Pons (tissue), 1 donor: ENCODE results near the gene PHEX.

ENCODE experiments used
- DNase-seq: peaks from one replicate; pipeline ENCODE4 v3.0.0-alpha.2; 2016; ENCODE audit warnings: low spot score

Gene PHEX

DNA sequence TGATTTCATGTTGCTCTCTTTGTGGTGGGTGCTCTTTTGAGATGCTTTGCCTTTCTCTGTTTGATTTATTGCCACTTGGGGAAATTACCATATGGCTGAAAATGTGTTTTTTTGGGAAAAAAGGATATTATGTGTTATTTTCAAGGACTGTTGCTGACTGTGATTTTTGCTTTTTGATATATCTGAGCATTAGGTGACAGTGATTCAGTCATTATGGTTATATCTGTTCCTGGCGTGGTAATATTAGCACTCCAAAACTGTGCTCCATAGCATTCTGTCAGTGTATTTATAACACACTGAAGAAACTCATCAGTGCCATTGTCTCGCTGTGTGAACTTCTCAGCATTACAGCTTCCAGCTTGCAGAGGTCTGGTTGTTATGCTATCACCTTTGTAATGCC is 73.8 kb downstream of the PHEX start:
- DNase-seq = no peak

DNA sequence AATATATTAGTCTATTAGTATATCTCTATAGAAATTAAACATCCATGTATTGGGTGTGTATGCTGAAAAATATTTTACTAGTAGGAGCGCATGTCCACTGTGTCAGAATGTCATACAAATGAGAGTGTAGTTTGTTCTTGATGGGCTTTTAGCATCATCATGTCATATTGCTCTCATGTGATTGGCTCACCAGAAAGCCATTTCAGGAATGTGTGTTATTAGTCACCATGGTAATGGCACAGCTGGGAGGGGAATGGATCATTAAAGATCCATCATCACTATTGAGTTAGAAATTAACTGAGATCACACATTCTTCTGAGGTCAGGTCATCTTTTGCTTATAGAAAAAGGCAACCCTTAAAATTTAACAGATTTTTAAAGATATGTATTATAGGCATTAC is 77.3 kb downstream of the PHEX start:
- DNase-seq = no peak

DNA sequence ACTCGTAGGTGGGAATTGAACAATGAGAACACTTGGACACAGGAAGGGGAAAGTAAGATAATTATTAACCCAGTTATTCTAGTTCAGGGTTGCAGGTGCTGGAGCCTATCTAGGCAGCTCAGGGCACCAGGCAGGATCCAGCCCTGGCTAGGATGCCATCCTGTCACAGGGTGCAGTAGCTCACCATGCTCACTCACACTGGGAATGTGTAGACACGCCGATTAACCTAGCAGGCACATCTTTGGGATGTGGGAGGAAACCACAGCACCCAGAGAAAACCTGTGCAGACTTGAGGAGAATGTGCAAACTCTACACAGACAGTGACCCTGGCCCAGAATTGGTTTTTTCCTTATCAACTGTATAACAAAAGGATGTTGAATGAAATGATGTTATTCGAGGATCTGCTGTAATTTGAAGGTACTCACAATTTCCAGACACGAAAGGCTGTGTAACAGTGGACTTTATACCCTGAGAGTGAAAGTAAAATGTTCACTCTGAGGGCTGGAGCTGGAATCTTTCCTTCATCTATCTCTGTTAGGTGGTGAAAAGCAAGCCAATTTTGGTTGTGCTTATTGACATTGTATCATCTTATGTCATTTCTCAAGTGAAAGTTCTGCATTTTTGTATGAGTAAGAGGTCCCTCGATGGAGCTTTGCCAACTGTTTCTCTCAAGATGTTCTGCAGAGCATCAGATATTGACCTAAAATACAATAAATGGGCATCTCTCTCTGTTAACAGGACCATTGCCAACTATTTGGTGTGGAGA is 78.8 kb downstream of the PHEX start:
- no peak for DNase-seq

DNA sequence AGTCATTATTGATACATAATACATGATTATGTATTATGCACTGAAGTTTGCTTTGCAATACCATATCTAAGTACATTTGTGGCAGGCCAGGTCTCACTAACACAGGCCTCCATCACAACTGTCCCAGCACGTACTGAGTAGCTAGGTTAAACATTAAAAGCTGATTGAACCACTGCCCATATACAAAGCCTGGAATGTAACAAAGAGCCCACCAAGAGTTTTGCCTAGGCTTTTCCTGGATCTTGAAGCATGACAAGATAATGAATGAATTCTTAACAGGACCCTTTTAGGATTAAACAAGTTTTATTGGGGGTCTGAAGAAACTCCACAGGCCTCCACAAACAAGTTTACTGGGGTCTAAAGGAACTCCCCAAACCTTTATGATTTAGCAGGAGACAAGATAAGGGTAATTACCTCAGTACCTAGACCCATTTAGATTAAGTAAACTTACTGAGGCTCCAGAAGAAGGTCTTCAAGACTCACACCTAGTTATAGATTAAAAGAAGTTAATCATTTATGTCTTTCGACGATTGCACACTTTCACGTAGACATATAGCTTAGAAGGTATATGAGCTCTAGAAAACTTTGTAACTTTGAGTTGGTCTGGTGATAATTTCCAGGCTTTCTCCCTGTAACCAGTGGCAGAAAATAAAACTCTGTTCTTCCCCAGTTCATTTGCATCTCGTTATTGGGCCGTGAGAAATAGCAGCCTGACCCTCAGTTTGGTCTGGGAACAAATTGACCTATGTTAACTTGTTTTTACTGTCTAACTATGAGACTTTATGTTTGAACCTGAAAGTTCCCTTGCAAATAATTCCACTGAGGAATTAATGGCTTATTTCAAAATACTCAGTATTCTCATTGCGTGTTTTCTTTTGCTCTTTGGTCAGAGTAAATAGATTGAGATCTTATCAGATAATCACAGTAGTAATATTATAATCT is 84.8 kb downstream of the PHEX start:
- DNase-seq = no peak

- DNase-seq = no peak
Observed at GRCh38 chrX:22117633-22118032, 85.5 kb downstream of the PHEX start.

DNA sequence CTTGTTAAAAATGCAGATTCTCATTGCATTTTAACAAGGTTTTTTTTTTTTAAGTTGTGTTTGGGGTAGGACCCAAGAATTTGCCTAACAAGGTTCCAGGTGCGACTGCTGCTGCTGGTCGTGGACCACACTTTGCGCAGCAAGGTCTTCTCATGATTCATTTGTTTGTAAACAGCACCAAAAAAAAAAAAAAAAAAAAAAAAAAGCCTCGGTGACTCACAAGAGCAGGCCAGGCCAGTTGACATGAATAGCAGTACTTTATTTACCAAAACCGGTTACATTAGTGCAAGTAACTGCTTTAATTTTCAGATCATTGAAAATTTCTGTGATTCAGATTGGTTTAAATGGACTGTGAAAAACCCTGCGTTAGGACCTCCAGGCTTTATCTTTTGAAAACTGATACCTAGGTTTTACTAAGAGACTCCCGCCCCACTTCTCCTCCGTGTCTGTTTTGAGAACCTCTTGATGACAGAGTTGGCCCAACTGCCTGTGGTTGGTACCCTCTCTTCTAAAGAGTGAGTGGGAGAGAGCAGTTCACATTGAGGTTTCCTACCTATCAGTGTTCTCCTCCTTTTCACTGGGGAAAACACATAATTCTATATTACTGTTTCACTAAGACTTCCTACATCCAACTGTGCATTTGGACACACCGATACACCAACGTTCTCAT is 86.2 kb downstream of the PHEX start:
- DNase-seq = no peak

GRCh38 chrX:22121161-22121560 is 89.0 kb downstream of the PHEX start:
- no peak for DNase-seq

GRCh38 chrX:22122510-22122909 is 90.4 kb downstream of the PHEX start:
- DNase-seq = no peak

GRCh38 chrX:22124098-22124497 is 92.0 kb downstream of the PHEX start:
- DNase-seq = no peak

DNA sequence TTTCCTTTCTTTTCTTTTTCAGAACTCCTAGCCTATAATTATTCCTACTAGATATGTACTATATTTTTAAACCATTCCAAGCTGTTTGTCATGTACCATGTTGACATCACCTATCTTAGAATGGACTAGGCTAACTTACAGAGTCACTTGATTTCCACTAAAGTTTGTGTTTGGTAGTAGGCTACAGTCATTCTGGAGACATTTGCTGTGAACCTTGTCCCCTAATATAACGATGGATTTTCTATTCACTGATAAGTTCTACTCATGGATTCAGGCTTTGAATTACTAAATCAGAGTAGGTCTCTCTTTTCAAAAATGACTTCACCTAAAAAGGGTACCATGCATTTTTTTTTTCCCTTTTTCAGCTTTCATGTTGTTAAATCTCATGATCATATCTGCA is 93.4 kb downstream of the PHEX start:
- DNase-seq = no peak

DNA sequence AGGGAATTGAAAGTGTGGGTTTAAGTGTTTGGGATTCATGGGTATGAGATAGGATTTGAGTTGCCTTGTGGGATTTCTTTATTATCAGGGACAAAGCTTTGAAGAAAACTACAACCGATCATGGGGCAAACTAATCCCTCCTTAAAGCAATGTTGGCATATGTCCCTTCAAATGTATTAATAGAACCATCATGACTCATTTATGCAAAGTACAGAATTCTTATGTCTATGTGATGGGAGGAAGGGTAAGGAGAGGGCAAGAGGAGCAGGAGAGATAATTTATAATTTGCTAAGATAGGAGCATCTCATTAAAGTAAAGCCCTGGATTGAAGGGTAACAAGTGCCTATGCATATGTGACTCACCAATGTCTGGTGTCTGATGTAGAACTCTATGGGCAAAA is 94.2 kb downstream of the PHEX start:
- no peak for DNase-seq

DNA sequence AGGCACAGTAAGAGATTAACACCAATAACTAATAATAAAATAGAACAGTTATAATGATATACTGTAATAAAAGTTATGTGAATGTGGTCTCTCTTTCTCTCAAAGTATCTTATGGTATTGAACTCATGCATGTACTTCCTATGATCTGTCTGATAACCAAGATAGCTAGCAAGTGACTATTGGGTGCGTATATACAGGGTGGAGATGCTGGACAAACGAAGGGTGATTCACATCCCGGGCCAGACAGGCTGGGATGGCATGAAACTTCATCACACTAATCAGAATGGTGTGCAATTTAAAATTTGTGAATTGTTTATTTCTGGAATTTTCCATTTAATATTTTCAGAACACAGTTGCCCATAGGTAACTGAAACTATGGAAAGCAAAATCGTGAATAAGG is 96.8 kb downstream of the PHEX start:
- DNase-seq = no peak

- DNase-seq = no peak
Observed at GRCh38 chrX:22134681-22135080, 102.6 kb downstream of the PHEX start.

- DNase-seq = peak; percentile 48
Observed at GRCh38 chrX:22135171-22135711, 103.1 kb downstream of the PHEX start.

DNA sequence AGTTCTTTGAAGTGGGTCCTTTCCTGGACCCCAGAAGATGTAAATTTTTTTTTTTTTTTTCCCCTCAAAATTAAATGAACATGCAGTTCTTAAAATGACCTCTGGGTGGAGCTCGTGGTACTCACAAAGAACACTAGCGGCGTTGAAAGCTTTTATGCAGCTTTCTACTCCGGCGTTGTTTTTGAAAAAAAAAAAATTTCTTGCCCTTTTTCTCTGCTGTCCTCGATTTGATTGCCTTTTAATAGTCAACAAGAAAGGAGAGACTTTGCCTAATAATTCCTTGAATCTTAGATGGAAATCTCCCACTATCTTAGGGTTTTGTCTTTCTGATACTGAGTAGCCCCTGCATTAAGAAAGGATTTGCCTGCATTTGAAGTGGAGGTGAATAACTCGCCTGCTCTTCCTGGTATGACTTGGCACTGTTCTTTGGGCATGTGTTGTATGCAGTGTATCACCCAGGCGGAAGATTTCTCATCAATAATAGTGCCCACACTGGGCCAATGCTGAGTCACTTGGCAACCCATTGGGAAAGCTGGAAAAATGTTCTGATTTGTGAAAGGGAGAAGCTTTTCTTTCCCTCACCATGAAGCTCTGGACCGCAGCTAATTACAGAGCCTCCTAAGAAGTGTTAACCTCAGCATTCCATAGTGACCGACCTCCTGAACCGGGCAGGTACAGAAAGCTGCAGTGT is 104.0 kb downstream of the PHEX start:
- peak; percentile 62 for DNase-seq

DNA sequence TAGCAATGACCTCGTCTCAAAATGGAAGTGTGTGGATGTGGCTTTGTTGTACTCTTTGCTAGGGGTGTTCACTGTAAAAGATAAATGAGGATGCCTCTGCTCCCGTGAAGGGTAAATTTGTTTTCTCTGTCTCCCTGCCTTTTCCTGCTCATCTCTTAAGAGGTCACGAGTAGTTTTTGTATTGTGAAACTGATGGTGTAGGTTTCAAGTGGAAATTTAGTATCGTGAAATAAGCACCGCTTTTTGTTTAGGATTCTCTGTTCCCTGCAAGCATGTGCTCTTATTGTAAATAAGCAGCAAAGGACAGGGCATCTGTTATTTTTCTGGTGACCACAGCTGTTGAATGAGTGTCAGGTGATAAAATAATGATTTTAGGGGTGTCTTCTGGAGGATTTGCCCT is 104.6 kb downstream of the PHEX start:
- no peak for DNase-seq

DNA sequence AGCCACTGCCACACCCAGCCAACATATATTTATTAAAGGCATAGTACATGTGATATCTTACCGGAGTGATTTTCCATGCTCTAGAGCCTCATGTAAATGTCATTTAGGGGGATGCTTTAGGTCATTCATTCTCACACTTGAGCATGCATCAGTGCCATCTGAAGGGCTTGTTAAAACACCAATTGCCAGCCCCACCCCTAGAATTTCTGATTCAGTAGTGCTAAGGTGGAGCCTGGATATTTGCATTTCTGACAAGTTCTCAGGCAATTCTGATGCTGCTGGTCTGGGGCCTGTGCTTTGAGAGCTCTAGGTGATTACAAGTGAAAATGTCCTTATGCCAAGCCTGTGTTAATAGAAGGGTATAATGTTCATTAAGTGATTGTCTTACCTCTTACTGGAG is 107.7 kb downstream of the PHEX start:
- DNase-seq = no peak

DNA sequence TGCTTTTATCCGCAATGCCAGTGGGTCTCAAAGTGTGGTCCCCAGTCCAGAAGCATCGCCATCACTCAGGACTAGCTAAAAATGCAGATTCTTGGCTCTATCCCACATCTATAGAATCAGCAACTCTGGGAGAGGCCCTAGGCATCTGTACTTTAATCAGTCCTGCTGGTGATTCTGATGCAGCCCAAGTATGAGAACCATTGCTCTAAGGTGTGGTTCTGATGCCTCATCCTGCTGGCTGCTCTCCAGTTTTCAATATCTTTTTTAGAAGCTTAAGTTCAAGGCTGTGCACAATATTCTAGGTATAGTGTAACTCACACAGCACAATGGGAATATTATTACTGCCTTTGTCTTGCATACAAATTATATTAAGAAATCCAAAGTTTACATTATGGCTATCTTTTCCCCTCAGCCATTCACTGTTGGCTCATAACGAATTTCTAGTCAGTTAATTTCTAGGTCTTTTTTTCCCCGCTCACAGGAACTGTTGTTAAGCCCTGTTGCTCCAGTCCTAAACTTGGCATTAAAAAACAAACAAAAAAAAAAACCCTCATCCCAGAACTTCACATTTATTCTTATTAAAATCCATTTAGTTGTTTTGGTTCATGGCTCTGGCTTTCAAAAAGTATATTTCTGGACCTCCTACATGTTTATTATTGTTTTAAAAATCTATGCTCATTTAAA is 109.1 kb downstream of the PHEX start:
- no peak for DNase-seq

GRCh38 chrX:22147214-22147613 is 115.1 kb downstream of the PHEX start:
- DNase-seq = no peak

GRCh38 chrX:22147942-22148341 is 115.8 kb downstream of the PHEX start:
- DNase-seq = no peak

DNA sequence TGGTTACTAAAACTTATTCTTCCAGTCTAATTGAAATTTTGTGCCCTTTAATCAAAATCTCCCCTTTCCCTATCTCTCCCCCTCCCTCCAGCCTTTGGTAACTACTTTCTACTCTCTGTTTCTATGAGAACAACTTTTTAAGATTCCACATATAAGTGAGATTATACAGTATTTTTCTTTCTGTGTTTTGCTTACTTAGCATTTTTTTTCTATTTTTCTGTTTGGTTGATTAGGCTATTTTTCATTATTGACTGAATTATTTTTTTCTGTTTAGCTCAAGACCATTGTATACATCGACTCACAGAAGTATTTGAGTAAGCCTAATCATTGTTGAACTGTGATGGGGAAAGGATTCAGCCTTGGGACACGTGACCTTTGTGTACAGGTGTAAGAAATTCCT is 116.4 kb downstream of the PHEX start:
- no peak for DNase-seq
